Astrocyte of the cerebellum (primary cell): ENCODE measurements around the gene SMARCC1.

Experiments
- DNase-seq: peaks from one replicate; pipeline ENCODE4 v3.0.0-alpha.2; 2011; ENCODE audit warnings: low read depth
- H3K4me3 ChIP-seq: 2 replicates; pipeline ENCODE4 v1.5.1; 2011; ENCODE audit warnings: mild to moderate bottlenecking, low read depth, low read length, moderate library complexity
- in situ Hi-C: cut with HindIII; loops from 2 replicates; pipeline ENCODE4 v1.10.0; 2017; ENCODE audit warnings: low sequenced_read_pairs
- TF ChIP-seq, protein P1 (sequence below): IDR thresholded peaks from 2 replicates; pipeline ENCODE4 v1.5.1; 2012; ENCODE audit warnings: low read length, low read depth, moderate library complexity, mild to moderate bottlenecking; ENCODE audit errors: missing control alignments

Gene SMARCC1

DNA sequence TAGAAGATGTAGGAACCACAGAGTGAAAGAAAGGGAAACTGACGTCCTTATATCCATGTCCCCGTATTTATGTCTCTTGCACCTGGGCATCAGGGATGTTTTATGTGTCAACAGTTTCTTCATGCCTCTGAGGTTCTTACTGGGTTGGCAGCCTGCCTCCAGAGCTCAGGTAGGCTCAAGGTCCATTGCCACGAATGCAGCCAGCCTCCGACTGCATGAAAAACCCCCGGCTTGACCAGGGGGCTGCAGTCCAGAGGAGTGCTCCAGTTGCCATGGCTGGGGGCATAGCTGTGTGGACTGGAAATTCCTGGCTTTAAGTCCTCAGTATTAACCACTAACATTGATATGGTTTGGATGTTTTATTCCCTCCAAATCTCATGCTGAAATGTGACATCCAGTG lies 200.3 kb downstream of the SMARCC1 start:
- no peak for DNase-seq
- TF ChIP-seq, protein P1, sequence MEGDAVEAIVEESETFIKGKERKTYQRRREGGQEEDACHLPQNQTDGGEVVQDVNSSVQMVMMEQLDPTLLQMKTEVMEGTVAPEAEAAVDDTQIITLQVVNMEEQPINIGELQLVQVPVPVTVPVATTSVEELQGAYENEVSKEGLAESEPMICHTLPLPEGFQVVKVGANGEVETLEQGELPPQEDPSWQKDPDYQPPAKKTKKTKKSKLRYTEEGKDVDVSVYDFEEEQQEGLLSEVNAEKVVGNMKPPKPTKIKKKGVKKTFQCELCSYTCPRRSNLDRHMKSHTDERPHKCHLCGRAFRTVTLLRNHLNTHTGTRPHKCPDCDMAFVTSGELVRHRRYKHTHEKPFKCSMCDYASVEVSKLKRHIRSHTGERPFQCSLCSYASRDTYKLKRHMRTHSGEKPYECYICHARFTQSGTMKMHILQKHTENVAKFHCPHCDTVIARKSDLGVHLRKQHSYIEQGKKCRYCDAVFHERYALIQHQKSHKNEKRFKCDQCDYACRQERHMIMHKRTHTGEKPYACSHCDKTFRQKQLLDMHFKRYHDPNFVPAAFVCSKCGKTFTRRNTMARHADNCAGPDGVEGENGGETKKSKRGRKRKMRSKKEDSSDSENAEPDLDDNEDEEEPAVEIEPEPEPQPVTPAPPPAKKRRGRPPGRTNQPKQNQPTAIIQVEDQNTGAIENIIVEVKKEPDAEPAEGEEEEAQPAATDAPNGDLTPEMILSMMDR = no peak
- in situ Hi-C loops = no loop called here
- H3K4me3 ChIP-seq = no peak overlapping the region

DNA sequence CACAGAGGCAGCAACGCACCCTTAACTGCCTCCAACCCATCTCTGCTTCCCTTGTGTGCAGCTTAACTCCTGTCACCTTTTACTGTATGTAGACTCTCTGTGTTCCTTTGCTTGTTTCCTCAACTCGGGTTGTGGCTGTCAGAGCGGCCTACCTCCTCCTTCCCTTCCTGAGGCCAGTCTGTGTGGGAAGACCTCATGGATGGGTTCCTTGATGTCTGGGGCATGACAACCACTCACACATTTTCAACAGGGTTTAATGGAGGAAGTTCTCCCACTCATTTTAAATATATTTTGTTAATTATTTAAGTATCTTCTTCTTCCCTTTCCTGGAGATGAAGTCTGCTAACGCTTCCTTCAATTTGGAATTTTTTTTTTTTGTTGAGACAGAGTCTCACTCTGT lies 201.2 kb downstream of the SMARCC1 start:
- TF ChIP-seq, protein P1 = no peak
- DNase-seq = no peak
- in situ Hi-C loops = no loop called here
- H3K4me3 ChIP-seq = no peak overlapping the region

DNA sequence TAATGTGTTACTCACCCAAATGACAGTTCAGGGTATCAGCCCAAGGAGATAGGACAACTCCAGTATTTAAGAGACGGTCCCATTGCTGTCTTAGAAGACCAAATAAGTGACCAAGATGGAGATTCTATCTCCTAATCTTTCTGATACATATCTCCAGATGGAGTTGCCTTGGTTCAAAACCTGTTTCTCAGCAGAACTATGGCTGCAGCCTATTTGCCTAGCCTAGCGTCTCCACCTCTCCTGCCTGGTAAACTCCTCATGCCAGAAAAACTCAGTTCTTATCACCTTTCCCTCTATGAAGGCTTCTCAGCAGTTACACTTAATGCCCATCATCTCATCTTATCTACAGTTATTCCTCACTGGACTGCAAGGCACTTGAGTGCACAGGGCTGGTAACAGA lies 201.8 kb downstream of the SMARCC1 start:
- in situ Hi-C loops = no loop called here
- TF ChIP-seq, protein P1 = no peak
- DNase-seq = no peak
- H3K4me3 ChIP-seq = no peak overlapping the region

DNA sequence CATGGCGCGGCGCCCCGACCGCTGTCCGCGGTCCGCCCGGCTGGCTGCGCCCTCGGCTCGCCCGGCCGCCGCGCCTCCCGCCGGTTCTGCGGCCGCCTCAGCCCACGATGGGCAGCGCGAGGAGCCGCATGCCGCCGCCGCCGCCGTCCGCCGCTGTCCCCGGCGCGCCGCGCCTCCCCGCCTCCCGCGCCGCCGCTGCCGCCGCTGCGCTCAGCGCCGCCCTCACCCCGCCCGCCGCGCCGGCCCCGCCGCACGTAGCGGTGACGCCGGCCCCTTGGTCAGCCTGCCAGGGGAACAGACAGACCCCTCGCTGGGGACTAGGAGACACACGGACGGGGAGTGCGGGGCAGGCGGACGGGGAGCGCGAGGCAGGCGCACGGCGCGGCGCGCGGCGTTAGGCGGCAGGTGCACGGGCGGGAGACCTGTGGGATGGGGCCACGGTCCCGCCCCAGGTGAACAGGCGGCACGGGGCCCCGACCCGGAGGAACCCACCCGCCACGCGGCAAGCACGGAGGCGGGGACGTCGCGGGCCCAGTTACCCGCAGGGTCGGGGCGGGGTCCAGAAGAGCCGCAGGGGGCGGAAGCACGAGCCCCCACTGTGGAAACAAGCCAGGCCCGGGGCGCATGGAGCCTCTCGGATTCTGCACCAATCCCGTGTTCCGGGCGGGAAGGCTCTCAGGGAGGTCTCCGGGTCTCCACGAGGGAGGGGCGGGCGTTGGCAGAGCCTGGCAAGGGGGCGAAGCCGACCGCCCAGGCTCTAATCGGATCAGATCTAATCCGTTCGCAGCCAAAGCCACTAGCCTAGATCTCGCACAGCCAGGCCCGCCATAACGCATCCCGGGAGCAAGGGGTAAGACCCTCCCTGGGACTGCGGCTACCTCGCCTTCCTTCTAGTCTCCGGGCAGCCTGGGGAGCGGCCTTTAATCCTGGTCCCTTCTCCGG lies 202.7 kb downstream of the SMARCC1 start, which contains the start of gene CSPG5:
TSS of gene CSPG5 (minus strand) at position 175 of the 942 bp plus-strand sequence. CDS start at position 3, 172 bp downstream.
- TF ChIP-seq, protein P1 = no peak
- H3K4me3 ChIP-seq = peak within 1 kb of the TSS; percentile 46
- in situ Hi-C loops = no loop called here
- no peak for DNase-seq

DNA sequence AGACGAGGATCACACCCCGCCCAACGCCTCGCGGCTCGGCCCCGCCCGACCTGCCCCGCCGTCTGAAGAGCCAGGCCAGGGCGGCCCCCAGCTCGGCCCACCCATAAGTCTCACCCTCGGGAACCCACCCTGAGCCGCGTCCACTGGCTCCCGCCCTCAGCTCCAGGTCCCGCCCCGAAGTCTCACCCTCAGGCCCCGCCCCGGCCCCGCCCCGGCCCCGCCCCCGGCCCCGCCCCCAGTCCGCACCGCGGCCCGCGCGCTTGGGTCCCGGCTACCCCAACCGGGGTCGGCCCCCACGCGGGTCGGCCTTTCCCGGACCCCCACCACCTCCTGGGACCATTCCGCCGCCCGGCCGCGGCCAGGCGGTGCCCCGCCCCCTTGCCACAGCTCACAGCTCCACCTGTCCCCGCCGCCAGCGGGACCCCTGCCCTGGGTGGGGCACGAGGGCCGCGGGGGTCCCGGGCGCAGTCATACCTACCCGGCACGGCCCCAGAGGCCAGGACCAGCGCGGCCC lies 203.5 kb downstream of the SMARCC1 start:
- no peak for DNase-seq
- in situ Hi-C loops = no loop called here
- TF ChIP-seq, protein P1 = no peak
- peak overlapping the region; percentile 46 for H3K4me3 ChIP-seq

DNA sequence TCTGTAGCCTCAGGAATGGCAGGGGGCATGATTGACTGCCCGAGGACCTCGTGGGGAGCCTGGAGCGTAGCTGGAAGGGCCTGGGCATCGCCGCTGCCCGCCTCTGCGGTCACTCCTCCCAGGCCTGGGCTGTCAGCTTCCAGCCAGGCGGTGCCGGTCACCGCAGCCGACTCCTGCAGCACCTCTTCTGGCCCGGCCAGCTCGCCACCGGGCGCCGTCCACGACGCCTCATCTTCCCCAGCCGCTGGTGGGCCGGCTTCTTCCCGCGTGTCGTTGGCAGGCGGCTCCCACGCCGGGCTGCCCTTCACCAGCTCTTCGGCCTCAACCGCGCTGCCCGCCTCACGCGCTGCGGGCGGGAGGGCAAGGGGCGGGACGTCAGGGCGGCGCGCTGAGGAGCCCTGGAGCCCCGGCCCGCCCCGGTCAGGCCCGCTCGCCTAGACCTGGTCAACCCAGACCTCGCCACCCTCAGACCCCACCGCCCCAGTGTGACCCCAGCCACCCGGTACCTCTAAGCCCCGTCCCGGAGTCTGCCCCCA lies 204.0 kb downstream of the SMARCC1 start:
- DNase-seq = no peak
- peak overlapping the region; percentile 46 for H3K4me3 ChIP-seq
- in situ Hi-C loops = no loop called here
- TF ChIP-seq, protein P1 = no peak
